Neuron (in vitro differentiated cells): ENCODE results near the gene BEX4.

Experiments
- H2AFZ ChIP-seq: one replicate; pipeline ENCODE4 v1.6.1; 2013; ENCODE audit warnings: low read depth, mild to moderate bottlenecking, inconsistent platforms, low read length, moderate library complexity
- H3K27me3 ChIP-seq: one replicate; pipeline ENCODE4 v1.6.1; 2013; ENCODE audit warnings: low read length; ENCODE audit not compliant: insufficient read depth
- H3K36me3 ChIP-seq: one replicate; pipeline ENCODE4 v1.6.1; 2013; ENCODE audit warnings: low read length; ENCODE audit not compliant: insufficient read depth
- H3K4me1 ChIP-seq: one replicate; pipeline ENCODE4 v1.6.1; 2013; ENCODE audit warnings: low read length; ENCODE audit not compliant: insufficient read depth
- H3K4me3 ChIP-seq: 2 replicates; pipeline ENCODE4 v1.5.1; 2013; ENCODE audit warnings: mild to moderate bottlenecking, low read length, moderate library complexity
- H3K9me3 ChIP-seq: one replicate; pipeline ENCODE4 v1.6.1; 2013; ENCODE audit warnings: low read length

Gene BEX4

DNA sequence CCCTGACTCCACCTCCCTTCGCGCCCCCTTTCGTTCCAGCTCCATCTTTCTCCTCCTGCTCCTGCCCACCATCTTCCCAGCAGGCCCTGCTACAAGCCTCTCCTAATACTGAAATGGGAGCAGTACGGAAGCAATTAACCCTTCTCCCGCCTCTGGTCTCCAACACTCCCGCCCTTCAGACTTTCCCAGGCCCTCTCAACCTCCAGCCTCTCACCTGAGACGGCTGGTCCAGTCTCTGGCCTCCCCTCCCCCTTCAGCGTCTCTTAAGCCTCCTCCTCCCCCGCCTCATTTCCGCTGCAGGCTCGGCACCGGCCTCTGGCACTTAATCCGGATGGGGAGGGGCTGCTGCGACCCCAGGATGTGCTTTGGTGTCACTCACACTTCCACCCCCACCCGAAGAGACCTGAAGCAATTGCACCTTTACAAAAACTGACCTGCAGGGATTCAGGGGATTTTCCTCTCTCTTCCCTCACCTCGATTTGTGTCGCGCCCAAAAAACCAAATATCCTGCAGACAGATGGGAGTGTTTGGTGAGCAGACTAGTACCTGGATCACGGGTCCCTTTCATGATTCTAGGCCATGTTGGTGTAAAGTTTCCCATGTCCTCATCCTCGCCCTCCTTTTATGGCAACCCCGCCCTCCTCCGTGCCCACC, 39.4 kb downstream of the BEX4 start:
- Histone ChIP-seq H2AFZ (peak overlapping the region; percentile 4), H3K4me3 (peak overlapping the region; percentile 77), H3K9me3 (no peaks in the 10 kb centered on the region), H3K36me3 (no peaks in the 10 kb centered on the region), H3K4me1 (peaks cover 4% of the 10 kb centered on the region), H3K27me3 (peaks cover 10% of the 10 kb centered on the region)

DNA sequence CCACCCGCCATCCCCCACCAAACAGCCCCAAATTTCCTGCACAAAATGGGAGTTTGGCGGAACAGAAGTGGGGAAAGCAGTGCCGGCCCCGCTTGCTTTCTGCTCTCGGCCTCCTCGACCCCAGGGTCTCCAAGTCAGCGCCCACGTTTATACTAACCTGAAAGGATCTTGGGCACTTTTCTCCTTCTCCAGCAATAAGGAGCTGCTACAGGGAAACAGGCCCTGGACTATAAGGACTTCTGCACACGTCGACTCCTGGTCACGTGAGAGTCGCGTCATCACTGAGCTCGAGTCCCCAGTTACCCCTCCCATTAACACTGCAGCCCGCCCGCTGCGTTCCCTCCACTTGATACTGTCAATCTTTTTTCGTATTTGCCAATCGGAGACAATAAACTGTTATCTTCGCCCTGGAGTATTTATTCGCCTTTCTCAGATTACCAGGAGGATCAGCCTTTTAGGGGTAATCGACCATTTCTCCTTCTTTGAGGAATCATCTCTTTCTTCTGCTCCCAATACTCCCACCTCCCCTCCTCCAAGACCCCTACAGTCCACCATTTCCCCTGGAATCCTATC, 40.1 kb downstream of the BEX4 start, which contains the start of gene TCEAL8:
Gene TCEAL8 (minus strand): TSS at position 235 of the 573 bp plus-strand sequence. CDS start 1,176 bp downstream, outside the sequence.
- Histone ChIP-seq H3K36me3 (no peaks in the 10 kb centered on the region), H3K4me3 (peak within 1 kb of the TSS; percentile 77), H3K27me3 (peaks cover 12% of the 10 kb centered on the region), H3K4me1 (peaks cover 4% of the 10 kb centered on the region), H3K9me3 (no peaks in the 10 kb centered on the region), H2AFZ (peak within 1 kb of the TSS; percentile 60)

DNA sequence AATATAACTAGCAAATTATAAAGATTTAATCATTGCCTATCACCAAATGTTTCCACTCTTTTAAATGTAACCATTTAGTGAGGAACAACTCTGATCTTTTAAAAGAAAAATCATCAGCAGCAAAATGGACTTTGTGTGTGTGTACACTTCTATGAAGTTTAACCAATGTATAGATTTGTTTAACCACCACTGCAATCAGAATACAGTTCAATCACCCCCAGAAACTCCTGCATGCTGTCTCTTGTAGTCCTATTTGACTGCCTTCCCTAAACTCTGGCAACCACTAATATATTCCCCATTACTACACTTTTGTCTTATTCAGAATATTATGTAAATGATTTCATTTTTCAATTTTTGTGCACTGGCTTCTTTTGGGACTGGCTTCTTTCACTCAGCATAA, 41.7 kb downstream of the BEX4 start:
- Histone ChIP-seq H3K36me3 (no peaks in the 10 kb centered on the region), H3K9me3 (no peaks in the 10 kb centered on the region), H3K27me3 (peaks cover 12% of the 10 kb centered on the region), H3K4me3 (no peak overlapping the region), H3K4me1 (peaks cover 4% of the 10 kb centered on the region), H2AFZ (no peak overlapping the region)

DNA sequence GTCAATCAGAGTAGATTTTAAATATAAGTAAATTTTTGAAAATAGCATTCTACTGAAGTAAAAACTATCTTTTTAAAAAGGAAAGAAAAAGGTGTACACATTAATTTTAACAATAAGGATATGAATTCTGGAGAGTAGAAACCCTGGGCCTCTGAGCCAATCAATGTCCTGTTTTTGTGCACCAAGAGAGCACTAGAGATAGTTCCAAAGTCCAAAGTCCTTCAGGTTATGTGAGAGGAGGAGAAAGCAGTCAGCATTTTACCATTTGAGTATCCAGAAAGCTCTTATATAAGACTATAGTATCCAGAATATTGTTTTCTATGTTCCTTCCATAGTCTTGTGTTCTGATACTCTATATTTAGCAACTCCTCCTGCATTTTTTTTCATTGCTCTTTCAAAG, 43.4 kb downstream of the BEX4 start:
- Histone ChIP-seq H3K4me3 (no peak overlapping the region), H3K27me3 (peaks cover 12% of the 10 kb centered on the region), H3K36me3 (no peaks in the 10 kb centered on the region), H2AFZ (no peak overlapping the region), H3K9me3 (no peaks in the 10 kb centered on the region), H3K4me1 (peaks cover 4% of the 10 kb centered on the region)
